Measurements from ENCODE around the gene CDC42BPA. TPM values are rescaled to one million over a fixed set of nuclear protein-coding genes. Genes with fewer than 3 reads are reported as not detected.

Gene CDC42BPA
- polyA plus RNA-seq, 1 donor (not counting 4 experiments of a cell fraction or from before 2014, with no cell fraction given) = 9.2 TPM

DNA sequence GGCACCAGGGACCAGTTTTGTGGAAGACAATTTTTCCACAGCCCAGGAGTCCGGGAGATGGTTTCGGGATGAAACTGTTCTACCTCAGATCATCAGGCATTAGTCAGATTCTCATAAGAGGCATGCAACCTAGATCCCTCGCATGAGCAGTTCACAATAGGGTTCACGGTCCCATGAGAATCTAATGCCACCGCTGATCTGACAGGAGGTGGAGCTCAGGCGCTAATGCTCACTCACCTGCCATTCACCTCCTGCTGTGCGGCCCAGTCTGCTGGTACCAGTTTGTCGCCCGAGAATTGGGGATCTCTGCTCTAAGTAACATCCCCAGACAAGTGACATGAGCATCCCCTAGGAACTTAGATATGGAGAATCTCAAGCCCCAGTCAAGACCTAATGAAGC lies 197.5 kb downstream of the CDC42BPA start:
- no peaks in the 10 kb centered on the region for H3K9me1 ChIP-seq (ENCODE audit: control insufficient read depth, extremely low read depth, insufficient read depth, low read length)
- no peak overlapping the region for H3K27ac ChIP-seq (ENCODE audit: control insufficient read depth, insufficient read depth, low read length)
- no peaks in the 10 kb centered on the region for H3K9me3 ChIP-seq (ENCODE audit: control insufficient read depth, low read depth, low read length)
- TF ChIP-seq, protein P1, sequence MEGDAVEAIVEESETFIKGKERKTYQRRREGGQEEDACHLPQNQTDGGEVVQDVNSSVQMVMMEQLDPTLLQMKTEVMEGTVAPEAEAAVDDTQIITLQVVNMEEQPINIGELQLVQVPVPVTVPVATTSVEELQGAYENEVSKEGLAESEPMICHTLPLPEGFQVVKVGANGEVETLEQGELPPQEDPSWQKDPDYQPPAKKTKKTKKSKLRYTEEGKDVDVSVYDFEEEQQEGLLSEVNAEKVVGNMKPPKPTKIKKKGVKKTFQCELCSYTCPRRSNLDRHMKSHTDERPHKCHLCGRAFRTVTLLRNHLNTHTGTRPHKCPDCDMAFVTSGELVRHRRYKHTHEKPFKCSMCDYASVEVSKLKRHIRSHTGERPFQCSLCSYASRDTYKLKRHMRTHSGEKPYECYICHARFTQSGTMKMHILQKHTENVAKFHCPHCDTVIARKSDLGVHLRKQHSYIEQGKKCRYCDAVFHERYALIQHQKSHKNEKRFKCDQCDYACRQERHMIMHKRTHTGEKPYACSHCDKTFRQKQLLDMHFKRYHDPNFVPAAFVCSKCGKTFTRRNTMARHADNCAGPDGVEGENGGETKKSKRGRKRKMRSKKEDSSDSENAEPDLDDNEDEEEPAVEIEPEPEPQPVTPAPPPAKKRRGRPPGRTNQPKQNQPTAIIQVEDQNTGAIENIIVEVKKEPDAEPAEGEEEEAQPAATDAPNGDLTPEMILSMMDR (optimal IDR thresholded peaks at IDR 0.05 in 1 of 3, IDR thresholded peaks at IDR 0.05 in 1 of 3, conservative IDR thresholded peaks at IDR 0.05 in 1 of 3; ENCODE audit: extremely low read depth in 1 of 3, insufficient read depth in 2 of 3, low read length in 3 of 3) = no peak
- no peak for TF ChIP-seq EZH2 (IDR thresholded peaks at IDR 0.05; ENCODE audit: low read length)
- DNase-seq (ENCODE audit: low read depth, low spot score) = no peak
- H3K4me2 ChIP-seq (ENCODE audit: control insufficient read depth, extremely low read depth, insufficient read depth, low read depth, low read length) = no peak overlapping the region
- no peak overlapping the region for H3K4me3 ChIP-seq (ENCODE audit: control insufficient read depth in 2 of 3, extremely low read depth in 1 of 3, insufficient read depth in 2 of 3, low read depth in 1 of 3, low read length in 3 of 3)
- no peak overlapping the region for H3K9ac ChIP-seq (ENCODE audit: control insufficient read depth, extremely low read depth, insufficient read depth, low read length)
- no peaks in the 10 kb centered on the region for H4K20me1 ChIP-seq (ENCODE audit: control insufficient read depth, extremely low read depth, insufficient read depth, low read length)
- FAIRE-seq = no peak
- dilution Hi-C loops (cut with MboI; ENCODE audit: extremely low pct_ligation_motif_present, low sequenced_read_pairs) = no loop called here
- H3K4me1 ChIP-seq (ENCODE audit: control insufficient read depth, extremely low read depth, insufficient read depth, low read length) = no peaks in the 10 kb centered on the region
- no peaks in the 10 kb centered on the region for H3K36me3 ChIP-seq (ENCODE audit: control insufficient read depth in 2 of 2, extremely low read depth in 1 of 2, insufficient read depth in 2 of 2, low read length in 2 of 2)
- no peaks in the 10 kb centered on the region for H3K79me2 ChIP-seq (ENCODE audit: control insufficient read depth, insufficient read depth, low read length)
- no peak overlapping the region for H2AFZ ChIP-seq (ENCODE audit: control insufficient read depth, low read length)
- no peaks in the 10 kb centered on the region for H3K27me3 ChIP-seq (ENCODE audit: control insufficient read depth, extremely low read depth, insufficient read depth, low read length)

DNA sequence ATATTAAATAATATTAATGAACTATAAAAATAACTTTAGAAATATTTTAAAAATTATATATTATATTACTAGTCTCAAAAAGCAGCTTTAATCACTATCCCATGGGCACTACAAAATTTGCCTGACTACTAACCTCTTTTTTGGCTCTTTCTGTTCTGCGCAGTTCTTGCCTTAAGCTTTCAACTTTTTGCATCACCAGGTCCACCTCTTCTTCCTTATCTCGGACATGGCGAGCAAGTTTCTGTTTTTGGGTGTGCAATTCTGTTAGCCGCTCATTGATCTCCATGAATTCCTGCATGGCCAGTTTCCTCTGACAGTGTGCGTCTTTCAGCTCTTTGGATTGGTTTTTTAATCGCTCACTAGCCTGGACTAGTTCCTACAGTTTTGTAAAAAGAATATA lies 205.8 kb downstream of the CDC42BPA start:
- FAIRE-seq (no peak), DNase-seq (ENCODE audit: low read depth, low spot score) (no peak)
- H3K9me1 ChIP-seq (ENCODE audit: control insufficient read depth, extremely low read depth, insufficient read depth, low read length) = no peaks in the 10 kb centered on the region
- TF ChIP-seq EZH2 (IDR thresholded peaks at IDR 0.05; ENCODE audit: low read length) = no peak
- TF ChIP-seq, protein P1 (optimal IDR thresholded peaks at IDR 0.05 in 1 of 3, IDR thresholded peaks at IDR 0.05 in 1 of 3, conservative IDR thresholded peaks at IDR 0.05 in 1 of 3; ENCODE audit: extremely low read depth in 1 of 3, insufficient read depth in 2 of 3, low read length in 3 of 3) = no peak
- H3K27me3 ChIP-seq (ENCODE audit: control insufficient read depth, extremely low read depth, insufficient read depth, low read length) = no peaks in the 10 kb centered on the region
- no peaks in the 10 kb centered on the region for H4K20me1 ChIP-seq (ENCODE audit: control insufficient read depth, extremely low read depth, insufficient read depth, low read length)
- dilution Hi-C loops (cut with MboI; ENCODE audit: extremely low pct_ligation_motif_present, low sequenced_read_pairs) = no loop called here
- H3K4me3 ChIP-seq (ENCODE audit: control insufficient read depth in 2 of 3, extremely low read depth in 1 of 3, insufficient read depth in 2 of 3, low read depth in 1 of 3, low read length in 3 of 3) = no peak overlapping the region
- peaks cover 0 to 2% of the 10 kb centered on the region in 2 experiments for H3K36me3 ChIP-seq (ENCODE audit: control insufficient read depth in 2 of 2, extremely low read depth in 1 of 2, insufficient read depth in 2 of 2, low read length in 2 of 2)
- H3K79me2 ChIP-seq (ENCODE audit: control insufficient read depth, insufficient read depth, low read length) = no peaks in the 10 kb centered on the region
- H3K9ac ChIP-seq (ENCODE audit: control insufficient read depth, extremely low read depth, insufficient read depth, low read length) = no peak overlapping the region
- no peaks in the 10 kb centered on the region for H3K9me3 ChIP-seq (ENCODE audit: control insufficient read depth, low read depth, low read length)
- H2AFZ ChIP-seq (ENCODE audit: control insufficient read depth, low read length) = no peak overlapping the region
- no peak overlapping the region for H3K4me2 ChIP-seq (ENCODE audit: control insufficient read depth, extremely low read depth, insufficient read depth, low read depth, low read length)
- H3K4me1 ChIP-seq (ENCODE audit: control insufficient read depth, extremely low read depth, insufficient read depth, low read length) = no peaks in the 10 kb centered on the region
- H3K27ac ChIP-seq (ENCODE audit: control insufficient read depth, insufficient read depth, low read length) = no peak overlapping the region
